ENCODE measurements around the gene BNIP3.
"Not testable (repeated sequence)": the region's sequence is repeated elsewhere in the genome, so short reads cannot be mapped to it uniquely, and the experiment has no call there.

BNIP3 gene

GRCh38 chr10:132001238-132001972 lies 19.7 kb upstream of the BNIP3 start:
- FAIRE-seq = no peak

GRCh38 chr10:131998845-131999681 lies 17.3 kb upstream of the BNIP3 start:
- FAIRE-seq = no peak

- no peak for FAIRE-seq
These were observed 16.5 kb upstream of the BNIP3 start for GRCh38 chr10:131998050-131998844.

- no peak for FAIRE-seq
These were observed 15.8 kb upstream of the BNIP3 start for GRCh38 chr10:131997366-131998049.

- FAIRE-seq = no peak
These were observed 15.0 kb upstream of the BNIP3 start for GRCh38 chr10:131996466-131997365.

GRCh38 chr10:131994435-131994834 lies 12.7 kb upstream of the BNIP3 start:
- no peak for FAIRE-seq

- FAIRE-seq = no peak
These were observed 11.6 kb upstream of the BNIP3 start for GRCh38 chr10:131993275-131993674.

- no peak for FAIRE-seq
These were observed 10.0 kb upstream of the BNIP3 start for GRCh38 chr10:131991726-131992125.

GRCh38 chr10:131987786-131988185 lies 6.1 kb upstream of the BNIP3 start:
- FAIRE-seq = not testable (repeated sequence)

GRCh38 chr10:131987301-131987700 lies 5.6 kb upstream of the BNIP3 start:
- not testable (repeated sequence) for FAIRE-seq

GRCh38 chr10:131986851-131987250 lies 5.1 kb upstream of the BNIP3 start:
- FAIRE-seq = not testable (repeated sequence)

- FAIRE-seq = no peak
These were observed 2.1 kb upstream of the BNIP3 start for GRCh38 chr10:131983780-131984179.

- no peak for FAIRE-seq
These were observed 1.1 kb upstream of the BNIP3 start for GRCh38 chr10:131982796-131983195.

GRCh38 chr10:131982185-131982756 lies 548 bp upstream of the BNIP3 start:
- no peak for FAIRE-seq

GRCh38 chr10:131980761-131981428 lies 828 bp downstream of the BNIP3 start:
- no peak for FAIRE-seq

- FAIRE-seq = no peak
These were observed 1.4 kb downstream of the BNIP3 start for GRCh38 chr10:131980321-131980720.

GRCh38 chr10:131979821-131980270 lies 1.9 kb downstream of the BNIP3 start:
- FAIRE-seq = no peak

- no peak for FAIRE-seq
These were observed 2.4 kb downstream of the BNIP3 start for GRCh38 chr10:131979336-131979735.

- no peak for FAIRE-seq
These were observed 2.9 kb downstream of the BNIP3 start for GRCh38 chr10:131978851-131979250.

- no peak for FAIRE-seq
These were observed 3.4 kb downstream of the BNIP3 start for GRCh38 chr10:131978366-131978765.
